ENCODE results near the gene EFCAB14. TPM values are rescaled to one million over a fixed set of nuclear protein-coding genes. Genes with fewer than 3 reads are reported as not detected.

EFCAB14 gene
- total RNA-seq, 6 donors from 2014 or later: 100 to 171 (median 115) TPM

DNA sequence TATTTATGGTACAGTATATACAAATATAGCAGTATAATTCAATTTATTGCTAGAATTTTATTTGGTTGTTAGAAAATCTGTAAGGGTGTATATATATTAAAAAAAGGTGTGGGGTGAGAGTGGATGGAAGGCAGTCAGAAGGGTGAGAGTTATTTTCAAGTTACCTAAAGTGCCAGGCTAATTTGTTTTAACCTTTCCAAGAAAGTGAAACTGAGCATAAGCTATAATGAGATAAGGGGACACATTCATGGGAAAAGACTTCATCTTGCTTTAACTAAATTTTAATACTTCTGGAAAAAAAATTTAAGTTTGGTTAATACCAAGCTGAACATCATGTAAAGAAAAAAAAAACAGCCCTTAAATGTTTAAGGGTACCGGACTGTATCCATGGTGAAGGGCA is 42.4 kb downstream of the EFCAB14 start:
- no peaks in the 10 kb centered on the region for H3K9me3 ChIP-seq
- WGBS, 2 donors: 92 to 100% methylated on average over 1 of the region's 1 CpG
- TF ChIP-seq POLR2A (IDR thresholded peaks at IDR 0.05) (no peak), POLR2AphosphoS5 (IDR thresholded peaks at IDR 0.05) (no peak), CTCF (IDR thresholded peaks at IDR 0.05) (no peak), EP300 (IDR thresholded peaks at IDR 0.05) (no peak)
- peaks cover 0 to 7% (median 3%) of the 10 kb centered on the region in 4 donors for H3K4me1 ChIP-seq
- no peaks in the 10 kb centered on the region for H3K27me3 ChIP-seq
- ATAC-seq (ENCODE audit: low FRiP score in 2 of 2) (no peak), DNase-seq (no peak)
- no peak overlapping the region for H3K27ac ChIP-seq
- H3K4me3 ChIP-seq: no peak overlapping the region
- peaks cover 3 to 67% (median 28%) of the 10 kb centered on the region in 4 donors for H3K36me3 ChIP-seq

- DNase-seq (no peak), ATAC-seq (ENCODE audit: low FRiP score in 2 of 2) (no peak)
- Histone ChIP-seq H3K36me3 (peaks cover 3 to 62% (median 28%) of the 10 kb centered on the region in 4 donors), H3K4me3 (no peak overlapping the region), H3K27ac (no peak overlapping the region), H3K4me1 (no peaks in the 10 kb centered on the region), H3K9me3 (no peaks in the 10 kb centered on the region), H3K27me3 (no peaks in the 10 kb centered on the region)
- no peak for TF ChIP-seq POLR2A (IDR thresholded peaks at IDR 0.05)
- no peak for TF ChIP-seq EP300 (IDR thresholded peaks at IDR 0.05)
- WGBS, 2 donors: 91 to 95% methylated on average over 1 of the region's 1 CpG
Measured at GRCh38 chr1:46675549-46676314, 43.2 kb downstream of the EFCAB14 start.

GRCh38 chr1:46673749-46674182 is 45.1 kb downstream of the EFCAB14 start:
- ATAC-seq (ENCODE audit: low FRiP score in 2 of 2) (no peak), DNase-seq (no peak)
- Histone ChIP-seq H3K9me3 (no peaks in the 10 kb centered on the region), H3K36me3 (peaks cover 0 to 42% (median 20%) of the 10 kb centered on the region in 4 donors), H3K27ac (no peak overlapping the region), H3K27me3 (no peaks in the 10 kb centered on the region), H3K4me3 (no peak overlapping the region), H3K4me1 (peaks cover 0 to under 1% (median 0%) of the 10 kb centered on the region in 4 donors)
- TF ChIP-seq POLR2A (IDR thresholded peaks at IDR 0.05) (no peak), CTCF (IDR thresholded peaks at IDR 0.05) (no peak), EP300 (IDR thresholded peaks at IDR 0.05) (no peak), POLR2AphosphoS5 (IDR thresholded peaks at IDR 0.05) (no peak)
- WGBS, 2 donors: 67 to 93% methylated on average over 3 to 4 of the region's 4 CpGs

GRCh38 chr1:46672696-46673095 is 46.2 kb downstream of the EFCAB14 start:
- 79 to 80% methylated on average over 8 of the region's 8 CpGs for WGBS, 2 donors
- Histone ChIP-seq H3K27me3 (no peaks in the 10 kb centered on the region), H3K4me3 (no peak overlapping the region), H3K9me3 (no peaks in the 10 kb centered on the region), H3K36me3 (peaks cover 0 to 32% (median 13%) of the 10 kb centered on the region in 4 donors), H3K27ac (no peak overlapping the region), H3K4me1 (peaks cover 0 to 10% (median under 1%) of the 10 kb centered on the region in 4 donors)
- no peak for TF ChIP-seq CTCF (IDR thresholded peaks at IDR 0.05)
- TF ChIP-seq POLR2A (IDR thresholded peaks at IDR 0.05): no peak
- TF ChIP-seq POLR2AphosphoS5 (IDR thresholded peaks at IDR 0.05): no peak
- TF ChIP-seq EP300 (IDR thresholded peaks at IDR 0.05): no peak
- DNase-seq (no peak), ATAC-seq (ENCODE audit: low FRiP score in 2 of 2) (no peak)

DNA sequence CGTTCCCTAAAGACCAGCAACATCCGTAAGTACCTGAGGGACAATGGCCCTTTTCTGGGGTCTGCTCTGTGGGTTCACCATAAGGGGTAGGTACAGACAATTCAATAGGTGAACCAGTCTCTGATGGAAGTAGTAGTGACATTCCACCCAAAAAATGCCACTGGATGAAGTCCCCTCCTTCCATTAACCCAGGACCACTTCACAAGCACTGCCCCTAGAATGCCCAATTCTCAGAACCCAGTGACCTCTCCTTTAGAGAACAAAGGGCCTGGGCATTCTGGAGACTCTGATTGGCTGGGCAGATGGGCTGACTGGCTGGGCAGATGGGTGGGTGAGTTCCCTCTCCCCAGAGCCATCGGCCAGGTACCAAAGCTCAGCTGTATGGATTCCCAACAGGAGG is 47.4 kb downstream of the EFCAB14 start, which contains the start of gene TEX38:
TSS of gene TEX38 (plus strand) at position 301 of the 400 bp plus-strand sequence. CDS start at position 382, 81 bp downstream.
- TF ChIP-seq POLR2A (IDR thresholded peaks at IDR 0.05) (no peak), CTCF (IDR thresholded peaks at IDR 0.05) (no peak), EP300 (IDR thresholded peaks at IDR 0.05) (no peak), POLR2AphosphoS5 (IDR thresholded peaks at IDR 0.05) (no peak)
- Histone ChIP-seq H3K36me3 (peaks cover 0 to 21% (median 8%) of the 10 kb centered on the region in 4 donors), H3K27ac (no peak within 1 kb of the TSS), H3K27me3 (no peaks in the 10 kb centered on the region), H3K9me3 (no peaks in the 10 kb centered on the region), H3K4me3 (no peak within 1 kb of the TSS), H3K4me1 (peaks cover 10 to 22% (median 12%) of the 10 kb centered on the region in 4 donors)
- ATAC-seq (ENCODE audit: low FRiP score in 2 of 2) (no peak), DNase-seq (no peak)
- WGBS, 2 donors: 86% methylated on average over 3 of the region's 3 CpGs

Measured in upper lobe of left lung (tissue), 6 donors.